RKO (cell line): ENCODE results near the gene PEX11G.

Experiments used
- DNase-seq: peaks from one replicate; pipeline ENCODE4 v3.0.0-alpha.2; 2016; ENCODE audit warnings: low spot score

Gene PEX11G

GRCh38 chr19:7488736-7489353 lies at the start of gene PEX11G:
PEX11G (minus strand) TSS chr19:7489035; CDS start chr19:7489010, 25 bp downstream.
- DNase-seq = peak; percentile 89

GRCh38 chr19:7535998-7536695 lies 47.3 kb upstream of the PEX11G start:
- DNase-seq = no peak

- DNase-seq = peak; percentile 94
Measured at GRCh38 chr19:7535047-7535997, 46.5 kb upstream of the PEX11G start, which contains the start of gene PNPLA6. PNPLA6 (plus strand) TSS chr19:7535717; CDS start chr19:7535789, 72 bp downstream.

- peak; percentile 90 for DNase-seq
Measured at GRCh38 chr19:7534531-7535046, 45.8 kb upstream of the PEX11G start.

GRCh38 chr19:7533925-7534480 lies 45.2 kb upstream of the PEX11G start:
- peak; percentile 85 for DNase-seq

- no peak for DNase-seq
Measured at GRCh38 chr19:7533281-7533885, 44.5 kb upstream of the PEX11G start.

GRCh38 chr19:7529610-7530490 lies 41.0 kb upstream of the PEX11G start:
- DNase-seq = no peak

- DNase-seq = no peak
Measured at GRCh38 chr19:7529246-7529600, 40.4 kb upstream of the PEX11G start.

- DNase-seq = no peak
Measured at GRCh38 chr19:7528522-7529245, 39.8 kb upstream of the PEX11G start.

GRCh38 chr19:7528192-7528519 lies 39.3 kb upstream of the PEX11G start:
- no peak for DNase-seq

GRCh38 chr19:7527516-7528191 lies 38.8 kb upstream of the PEX11G start:
- no peak for DNase-seq

GRCh38 chr19:7526059-7526929 lies 37.5 kb upstream of the PEX11G start:
- DNase-seq = no peak

GRCh38 chr19:7524992-7525739 lies 36.3 kb upstream of the PEX11G start:
- DNase-seq = no peak

GRCh38 chr19:7524523-7524922 lies 35.7 kb upstream of the PEX11G start:
- no peak for DNase-seq

GRCh38 chr19:7522923-7523667 lies 34.3 kb upstream of the PEX11G start:
- DNase-seq = peak; percentile 47

GRCh38 chr19:7522072-7522922 lies 33.5 kb upstream of the PEX11G start, which contains the start of gene MCOLN1:
MCOLN1 (plus strand) TSS chr19:7522624; CDS start chr19:7522751, 127 bp downstream.
- DNase-seq = peak; percentile 97
